WI38 (cell line): ENCODE results near the gene CATSPER1.

ENCODE experiments used
- H3K4me3 ChIP-seq: 2 replicates; pipeline ENCODE4 v1.5.1; 2011; ENCODE audit warnings: low read depth, mild to moderate bottlenecking, control low read depth, low read length
- TF ChIP-seq, protein P1 (sequence below): IDR thresholded peaks from 2 replicates; pipeline ENCODE4 v1.5.1; 2012; ENCODE audit warnings: low read depth, mild to moderate bottlenecking, control low read depth, low read length

CATSPER1 gene

DNA sequence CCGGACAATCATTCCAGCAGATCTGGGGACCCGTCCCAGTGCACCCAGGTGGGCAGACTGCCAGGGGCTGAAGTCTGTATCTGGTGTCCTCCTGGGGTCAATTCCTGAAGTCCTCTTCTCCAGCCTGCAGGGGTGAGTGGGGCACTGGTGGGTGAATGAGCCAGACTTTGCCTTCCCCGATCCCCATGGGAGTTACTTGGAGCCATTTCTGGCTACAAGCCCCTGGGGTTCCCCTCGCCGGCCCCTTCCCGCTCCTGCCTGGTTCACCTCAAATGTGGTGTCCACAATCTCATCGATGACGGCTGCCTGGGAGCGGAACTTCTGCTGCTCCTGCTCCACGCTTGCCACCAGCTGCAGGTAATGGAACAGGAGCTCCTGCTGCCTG, 9.5 kb downstream of the CATSPER1 start:
- TF ChIP-seq, protein P1, sequence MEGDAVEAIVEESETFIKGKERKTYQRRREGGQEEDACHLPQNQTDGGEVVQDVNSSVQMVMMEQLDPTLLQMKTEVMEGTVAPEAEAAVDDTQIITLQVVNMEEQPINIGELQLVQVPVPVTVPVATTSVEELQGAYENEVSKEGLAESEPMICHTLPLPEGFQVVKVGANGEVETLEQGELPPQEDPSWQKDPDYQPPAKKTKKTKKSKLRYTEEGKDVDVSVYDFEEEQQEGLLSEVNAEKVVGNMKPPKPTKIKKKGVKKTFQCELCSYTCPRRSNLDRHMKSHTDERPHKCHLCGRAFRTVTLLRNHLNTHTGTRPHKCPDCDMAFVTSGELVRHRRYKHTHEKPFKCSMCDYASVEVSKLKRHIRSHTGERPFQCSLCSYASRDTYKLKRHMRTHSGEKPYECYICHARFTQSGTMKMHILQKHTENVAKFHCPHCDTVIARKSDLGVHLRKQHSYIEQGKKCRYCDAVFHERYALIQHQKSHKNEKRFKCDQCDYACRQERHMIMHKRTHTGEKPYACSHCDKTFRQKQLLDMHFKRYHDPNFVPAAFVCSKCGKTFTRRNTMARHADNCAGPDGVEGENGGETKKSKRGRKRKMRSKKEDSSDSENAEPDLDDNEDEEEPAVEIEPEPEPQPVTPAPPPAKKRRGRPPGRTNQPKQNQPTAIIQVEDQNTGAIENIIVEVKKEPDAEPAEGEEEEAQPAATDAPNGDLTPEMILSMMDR = no peak
- H3K4me3 ChIP-seq = no peak overlapping the region

DNA sequence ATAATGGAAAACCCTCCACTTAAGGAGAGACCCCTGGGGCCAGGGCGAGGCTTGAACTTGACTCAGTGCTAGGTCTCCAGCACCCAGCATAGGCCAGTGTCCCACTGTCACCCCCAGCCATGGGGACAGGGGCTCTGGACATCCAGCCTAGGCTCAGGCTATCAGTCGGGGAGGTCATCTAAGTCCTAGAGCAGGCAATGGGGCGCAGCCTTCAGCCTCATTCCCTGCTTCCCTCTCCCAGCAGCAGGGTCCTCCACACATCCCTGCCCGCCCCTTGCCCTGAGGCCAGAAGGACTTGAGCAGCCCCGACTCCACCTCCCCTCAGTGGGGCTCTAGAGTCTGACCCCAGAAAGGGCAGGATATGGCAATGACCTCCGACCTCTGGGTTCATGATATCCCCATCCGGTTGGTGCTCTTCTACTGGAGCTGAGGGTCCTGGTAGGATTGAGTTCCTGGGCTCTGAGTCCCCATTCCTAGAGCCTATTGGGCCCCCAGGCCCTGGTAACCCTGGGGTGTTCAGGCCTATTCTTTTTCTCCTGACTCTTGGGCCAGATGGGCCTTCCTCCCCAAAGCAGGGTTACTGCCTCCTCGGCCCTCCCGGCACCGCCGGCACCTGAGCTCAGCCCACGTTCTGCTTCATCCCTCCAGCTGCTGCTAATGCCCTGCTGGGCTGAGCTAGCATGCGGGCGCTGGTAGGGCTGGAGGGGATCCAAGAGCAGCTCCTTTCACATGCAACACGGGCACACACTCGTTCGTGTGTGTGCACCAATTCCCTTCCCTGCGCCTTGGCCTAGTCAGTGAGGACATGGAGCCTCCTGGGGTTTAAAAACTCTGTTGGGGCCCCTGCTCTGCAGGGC, 10.1 kb downstream of the CATSPER1 start:
- no peak overlapping the region for H3K4me3 ChIP-seq
- TF ChIP-seq, protein P1 = no peak

DNA sequence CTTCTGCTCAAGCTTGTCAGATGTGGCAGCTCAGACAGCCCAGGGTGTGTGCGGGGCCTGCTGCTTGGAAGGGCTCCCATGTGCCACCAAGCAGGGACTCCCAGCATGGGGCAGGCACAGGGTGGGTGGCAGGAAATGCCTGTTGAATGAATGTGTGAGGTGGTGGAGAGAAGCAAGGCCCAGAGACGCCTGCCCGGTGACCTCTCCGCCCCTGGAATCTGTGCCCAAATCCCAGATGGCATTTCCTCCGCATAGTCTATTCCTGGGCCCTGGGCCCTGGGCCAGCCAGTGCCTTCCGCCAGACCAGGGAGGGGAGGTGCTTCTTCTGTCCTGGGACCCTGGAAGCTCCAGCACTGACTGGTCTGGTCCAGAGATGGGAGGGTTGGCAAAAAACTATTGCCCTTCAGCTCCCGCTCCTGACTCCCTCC, 10.8 kb downstream of the CATSPER1 start:
- H3K4me3 ChIP-seq = no peak overlapping the region
- TF ChIP-seq, protein P1 = no peak

DNA sequence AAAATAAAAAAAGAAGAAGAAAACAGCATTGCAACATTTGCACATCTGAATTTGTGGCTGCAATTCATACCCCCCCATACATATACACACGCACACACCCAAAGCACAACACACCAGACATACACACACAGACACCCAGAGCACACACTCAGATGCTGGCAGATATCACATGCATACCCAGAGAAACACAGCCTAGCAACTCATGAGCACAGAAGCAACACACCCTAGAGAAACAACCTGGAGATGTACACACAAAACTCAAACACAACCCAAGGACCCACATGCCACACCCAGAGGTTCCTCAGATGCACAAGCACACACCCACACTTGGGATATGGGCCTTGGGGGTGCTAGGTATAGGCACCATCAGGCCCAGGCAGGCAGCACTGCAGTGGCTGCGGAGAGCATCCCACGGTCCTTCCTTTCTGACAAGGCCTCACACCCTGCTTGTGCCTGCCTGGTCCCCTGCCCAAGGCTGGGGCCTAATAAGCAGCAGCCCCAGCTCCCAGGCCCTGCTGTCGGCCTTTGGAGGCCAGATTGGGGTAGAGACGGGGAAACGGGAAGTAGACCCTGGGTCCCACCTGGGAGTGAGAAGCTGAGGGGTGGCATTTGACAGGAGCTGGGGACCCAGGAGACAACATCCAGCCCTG, 11.3 kb downstream of the CATSPER1 start:
- H3K4me3 ChIP-seq = no peak overlapping the region
- TF ChIP-seq, protein P1 = no peak

DNA sequence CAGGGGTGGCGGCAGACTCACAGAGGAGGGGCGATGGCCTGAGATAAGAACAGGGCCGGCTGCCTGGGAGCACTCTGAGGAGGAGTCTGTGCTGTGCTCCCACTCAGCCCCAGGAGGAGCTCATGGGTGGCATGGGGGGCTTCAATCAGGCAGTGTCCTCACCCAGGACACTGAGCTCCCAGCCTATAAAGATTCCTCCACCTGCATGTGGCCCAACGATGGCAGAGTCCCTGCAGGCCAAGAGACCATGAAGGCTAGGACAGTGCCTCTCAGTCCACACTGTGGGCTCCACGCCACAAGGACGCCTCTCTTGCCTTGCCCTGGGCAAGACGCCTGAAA, 12.5 kb downstream of the CATSPER1 start:
- TF ChIP-seq, protein P1 = no peak

DNA sequence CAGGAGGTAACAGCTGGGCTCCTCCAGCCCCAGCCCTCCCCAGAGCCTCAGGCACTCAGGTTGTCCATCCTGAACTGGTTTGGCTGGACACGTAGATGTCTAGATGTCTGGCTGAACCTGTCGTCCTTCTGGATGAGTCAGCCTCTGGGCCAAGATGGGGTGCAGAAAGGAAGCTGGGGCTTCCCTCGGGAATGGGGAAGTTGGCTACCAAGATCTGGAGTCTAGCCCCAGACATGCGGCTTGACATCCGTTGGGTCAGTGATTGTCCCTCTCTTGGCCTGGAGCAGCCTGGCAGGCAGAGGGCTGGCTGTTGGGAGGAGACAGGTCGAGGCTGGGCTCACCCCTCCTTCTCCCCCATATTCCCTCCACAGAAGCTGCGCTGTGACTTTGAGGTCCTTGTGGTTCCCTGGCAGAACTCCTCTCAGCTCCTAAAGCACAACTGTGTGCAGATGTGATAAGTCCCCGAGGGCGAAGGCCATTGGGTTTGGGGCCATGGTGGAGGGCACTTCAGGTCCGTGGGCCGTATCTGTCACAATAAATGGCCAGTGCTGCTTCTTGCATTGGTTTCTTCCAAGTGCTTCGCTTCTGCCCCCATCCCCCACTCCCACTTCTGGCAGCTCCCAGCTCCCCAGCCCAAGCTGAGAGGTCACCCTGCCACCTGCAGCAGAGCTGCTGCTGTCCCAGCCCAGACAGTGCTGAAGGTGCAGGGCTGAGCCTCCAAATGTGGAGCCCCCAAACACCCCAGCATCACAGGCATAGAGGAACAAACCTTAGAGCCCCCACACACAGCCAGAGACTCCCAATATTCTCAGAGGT, 13.1 kb downstream of the CATSPER1 start:
- H3K4me3 ChIP-seq = no peak overlapping the region
- TF ChIP-seq, protein P1 = no peak

More for the DNA sequence above, 12.5 kb downstream of the CATSPER1 start:
- no peak overlapping the region for H3K4me3 ChIP-seq
